Epidermal melanocyte (primary cell): ENCODE data around the gene THSD7B.

Experiments
- DNase-seq: peaks from one replicate; pipeline ENCODE4 v3.0.0; 2011; ENCODE audit warnings: low spot score; ENCODE audit not compliant: insufficient read length

Gene THSD7B

GRCh38 chr2:137190411-137191195 lies 425.3 kb downstream of the THSD7B start:
- DNase-seq, result no peak

GRCh38 chr2:137192366-137193310 lies 427.3 kb downstream of the THSD7B start:
- DNase-seq, result no peak

GRCh38 chr2:137193401-137193800 lies 428.1 kb downstream of the THSD7B start:
- no peak for DNase-seq

GRCh38 chr2:137194111-137194510 lies 428.8 kb downstream of the THSD7B start:
- no peak for DNase-seq

GRCh38 chr2:137199751-137200150 lies 434.4 kb downstream of the THSD7B start:
- DNase-seq, result no peak

- DNase-seq, result no peak
These were observed 437.0 kb downstream of the THSD7B start for GRCh38 chr2:137202318-137202717.

- DNase-seq, result no peak
These were observed 440.0 kb downstream of the THSD7B start for GRCh38 chr2:137205324-137205723.

- no peak for DNase-seq
These were observed 440.7 kb downstream of the THSD7B start for GRCh38 chr2:137206069-137206468.

- no peak for DNase-seq
These were observed 441.7 kb downstream of the THSD7B start for GRCh38 chr2:137207030-137207429.

- no peak for DNase-seq
These were observed 443.1 kb downstream of the THSD7B start for GRCh38 chr2:137208431-137208891.

GRCh38 chr2:137210039-137210438 lies 444.7 kb downstream of the THSD7B start:
- DNase-seq, result no peak

- DNase-seq, result no peak
These were observed 446.4 kb downstream of the THSD7B start for GRCh38 chr2:137211761-137212160.

GRCh38 chr2:137220438-137220993 lies 455.2 kb downstream of the THSD7B start:
- no peak for DNase-seq

GRCh38 chr2:137221797-137222492 lies 456.6 kb downstream of the THSD7B start:
- no peak for DNase-seq

- no peak for DNase-seq
These were observed 458.4 kb downstream of the THSD7B start for GRCh38 chr2:137223722-137224121.

- no peak for DNase-seq
These were observed 463.2 kb downstream of the THSD7B start for GRCh38 chr2:137228566-137228965.

GRCh38 chr2:137229834-137230233 lies 464.5 kb downstream of the THSD7B start:
- no peak for DNase-seq

GRCh38 chr2:137231628-137232027 lies 466.3 kb downstream of the THSD7B start:
- no peak for DNase-seq

GRCh38 chr2:137232076-137232475 lies 466.7 kb downstream of the THSD7B start:
- DNase-seq, result no peak

- DNase-seq, result no peak
These were observed 467.7 kb downstream of the THSD7B start for GRCh38 chr2:137233091-137233490.

GRCh38 chr2:137237055-137237454 lies 471.7 kb downstream of the THSD7B start:
- DNase-seq, result no peak
